ENCODE data around the gene STK39. TPM values are rescaled to one million over a fixed set of nuclear protein-coding genes. Genes with fewer than 3 reads are reported as not detected.

Gene STK39
- total RNA-seq, 4 donors from 2014 or later = 6.4 to 9.0 (median 6.7) TPM

GRCh38 chr2:167987558-167987957 is 259.8 kb downstream of the STK39 start:
- intact Hi-C loops (cut with DNase I) = no loop called here
- H3K36me3 ChIP-seq = no peaks in the 10 kb centered on the region
- TF ChIP-seq CTCF (IDR thresholded peaks at IDR 0.05) (no peak), POLR2A (IDR thresholded peaks at IDR 0.05) (no peak)
- H3K4me3 ChIP-seq (replicated peaks in 1 of 3) = no peak overlapping the region
- no peak overlapping the region for H3K27ac ChIP-seq
- no peak for DNase-seq
- 94 to 97% methylated on average over 1 of the region's 1 CpG for WGBS, 2 donors
- H3K9me3 ChIP-seq = no peaks in the 10 kb centered on the region
- H3K4me1 ChIP-seq = no peaks in the 10 kb centered on the region
- no peaks in the 10 kb centered on the region for H3K27me3 ChIP-seq

- no peaks in the 10 kb centered on the region for H3K9me3 ChIP-seq
- WGBS, 2 donors = 89 to 91% methylated on average over 6 of the region's 6 CpGs
- TF ChIP-seq CTCF (IDR thresholded peaks at IDR 0.05) = no peak
- TF ChIP-seq POLR2A (IDR thresholded peaks at IDR 0.05) = no peak
- no peak for DNase-seq
- H3K36me3 ChIP-seq = no peaks in the 10 kb centered on the region
- intact Hi-C loops (cut with DNase I) = no loop called here
- no peak overlapping the region for H3K4me3 ChIP-seq (replicated peaks in 1 of 3)
- no peaks in the 10 kb centered on the region for H3K4me1 ChIP-seq
- no peaks in the 10 kb centered on the region for H3K27me3 ChIP-seq
- H3K27ac ChIP-seq = no peak overlapping the region
Measured at GRCh38 chr2:167987026-167987425, 260.4 kb downstream of the STK39 start.

- intact Hi-C loops (cut with DNase I) = no loop called here
- TF ChIP-seq POLR2A (IDR thresholded peaks at IDR 0.05) = no peak
- TF ChIP-seq CTCF (IDR thresholded peaks at IDR 0.05) = no peak
- no peaks in the 10 kb centered on the region for H3K27me3 ChIP-seq
- H3K27ac ChIP-seq = no peak overlapping the region
- DNase-seq = no peak
- no peaks in the 10 kb centered on the region for H3K4me1 ChIP-seq
- 87 to 89% methylated on average over 2 of the region's 2 CpGs for WGBS, 2 donors
- no peak overlapping the region for H3K4me3 ChIP-seq (replicated peaks in 1 of 3)
- no peaks in the 10 kb centered on the region for H3K9me3 ChIP-seq
- H3K36me3 ChIP-seq = no peaks in the 10 kb centered on the region
Measured at GRCh38 chr2:167986223-167986622, 261.2 kb downstream of the STK39 start.

- intact Hi-C loops (cut with DNase I) = no loop called here
- DNase-seq = no peak
- H3K36me3 ChIP-seq = no peaks in the 10 kb centered on the region
- H3K9me3 ChIP-seq = no peaks in the 10 kb centered on the region
- TF ChIP-seq POLR2A (IDR thresholded peaks at IDR 0.05) (no peak), CTCF (IDR thresholded peaks at IDR 0.05) (no peak)
- no peaks in the 10 kb centered on the region for H3K4me1 ChIP-seq
- no peak overlapping the region for H3K27ac ChIP-seq
- no peak overlapping the region for H3K4me3 ChIP-seq (replicated peaks in 1 of 3)
- WGBS, 2 donors = 92 to 98% methylated on average over 5 of the region's 5 CpGs
- no peaks in the 10 kb centered on the region for H3K27me3 ChIP-seq
Measured at GRCh38 chr2:167981945-167982344, 265.4 kb downstream of the STK39 start.

DNA sequence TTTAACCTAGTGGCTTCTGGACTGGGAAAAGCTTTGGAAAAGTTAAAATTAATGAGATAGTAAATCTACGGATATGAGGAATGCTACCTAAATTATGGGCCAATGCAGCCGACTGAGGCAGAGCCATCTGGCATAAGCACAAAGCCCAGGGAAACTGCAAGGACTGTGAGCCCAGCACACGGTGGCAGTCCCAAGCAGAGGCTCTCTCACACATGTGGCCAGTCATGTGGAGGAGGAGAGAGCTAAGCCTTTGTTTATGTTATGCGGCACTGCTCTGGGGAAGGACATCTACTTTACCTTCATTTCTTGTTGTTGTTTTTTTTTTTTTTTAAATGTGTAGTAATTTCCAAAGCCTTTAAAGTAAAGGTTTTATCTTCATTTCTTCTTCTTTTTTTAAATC is 267.0 kb downstream of the STK39 start:
- Histone ChIP-seq H3K27me3 (no peaks in the 10 kb centered on the region), H3K4me3 (replicated peaks in 1 of 3) (no peak overlapping the region), H3K4me1 (no peaks in the 10 kb centered on the region), H3K36me3 (no peaks in the 10 kb centered on the region), H3K9me3 (no peaks in the 10 kb centered on the region), H3K27ac (no peak overlapping the region)
- DNase-seq = no peak
- WGBS, 2 donors = 61 to 80% methylated on average over 4 of the region's 4 CpGs
- intact Hi-C loops (cut with DNase I) = no loop called here
- no peak for TF ChIP-seq CTCF (IDR thresholded peaks at IDR 0.05)
- TF ChIP-seq POLR2A (IDR thresholded peaks at IDR 0.05) = no peak
